ENCODE results near the gene ABCG1. TPM values are rescaled to one million over a fixed set of nuclear protein-coding genes. Genes with fewer than 3 reads are reported as not detected.

Gene ABCG1
- total RNA-seq, 4 donors from 2014 or later, result 33.0 to 68.5 (median 40.8) TPM

- DNase-seq, result no peak
- peaks cover 0 to 5% (median 0%) of the 10 kb centered on the region in 3 donors for H3K36me3 ChIP-seq
- H3K4me1 ChIP-seq, result peaks cover 30 to 68% (median 48%) of the 10 kb centered on the region in 4 donors
- TF ChIP-seq CTCF (IDR thresholded peaks at IDR 0.05) (no peak), POLR2A (IDR thresholded peaks at IDR 0.05) (no peak)
- no peak overlapping the region for H3K4me3 ChIP-seq
- H3K27ac ChIP-seq, result no peak overlapping the region
- H3K27me3 ChIP-seq, result no peaks in the 10 kb centered on the region
- H3K9me3 ChIP-seq, result no peaks in the 10 kb centered on the region
Observed at GRCh38 chr21:42230178-42230577, 11.2 kb downstream of the ABCG1 start.

- Histone ChIP-seq H3K9me3 (no peaks in the 10 kb centered on the region), H3K4me3 (no peak overlapping the region), H3K36me3 (peaks cover 0 to 3% (median 0%) of the 10 kb centered on the region in 3 donors), H3K4me1 (peaks cover 30 to 68% (median 51%) of the 10 kb centered on the region in 4 donors), H3K27me3 (no peaks in the 10 kb centered on the region), H3K27ac (no peak overlapping the region)
- TF ChIP-seq POLR2A (IDR thresholded peaks at IDR 0.05) (no peak), CTCF (IDR thresholded peaks at IDR 0.05) (no peak)
- DNase-seq, result no peak
Observed at GRCh38 chr21:42230636-42231035, 11.7 kb downstream of the ABCG1 start.

- no peak for DNase-seq
- H3K4me1 ChIP-seq, result peaks cover 28 to 70% (median 56%) of the 10 kb centered on the region in 4 donors
- no peaks in the 10 kb centered on the region for H3K9me3 ChIP-seq
- no peak overlapping the region for H3K4me3 ChIP-seq
- no peak for TF ChIP-seq CTCF (IDR thresholded peaks at IDR 0.05)
- no peak for TF ChIP-seq POLR2A (IDR thresholded peaks at IDR 0.05)
- H3K27me3 ChIP-seq, result no peaks in the 10 kb centered on the region
- H3K27ac ChIP-seq, result peak overlapping the region in 2 of 4 donors; percentile 82 to 88
- H3K36me3 ChIP-seq, result no peaks in the 10 kb centered on the region
Observed at GRCh38 chr21:42231756-42232155, 12.8 kb downstream of the ABCG1 start.

GRCh38 chr21:42232176-42232825, 13.4 kb downstream of the ABCG1 start:
- peaks cover 26 to 70% (median 58%) of the 10 kb centered on the region in 4 donors for H3K4me1 ChIP-seq
- peak overlapping the region in 3 of 4 donors; percentile 82 to 88 (median 86) for H3K27ac ChIP-seq
- TF ChIP-seq CTCF (IDR thresholded peaks at IDR 0.05) (no peak), POLR2A (IDR thresholded peaks at IDR 0.05) (no peak)
- peak in 2 of 3 donors; percentile 58 to 66 for DNase-seq
- no peak overlapping the region for H3K4me3 ChIP-seq
- H3K27me3 ChIP-seq, result no peaks in the 10 kb centered on the region
- no peaks in the 10 kb centered on the region for H3K36me3 ChIP-seq
- no peaks in the 10 kb centered on the region for H3K9me3 ChIP-seq

GRCh38 chr21:42233067-42233961, 14.4 kb downstream of the ABCG1 start:
- peak overlapping the region in 1 of 4 donors; percentile 16 for H3K4me3 ChIP-seq
- peaks cover 21 to 67% (median 51%) of the 10 kb centered on the region in 4 donors for H3K4me1 ChIP-seq
- peak; percentile 68 to 89 (median 86) for DNase-seq
- peak overlapping the region; percentile 79 to 88 (median 84) for H3K27ac ChIP-seq
- no peaks in the 10 kb centered on the region for H3K27me3 ChIP-seq
- no peaks in the 10 kb centered on the region for H3K36me3 ChIP-seq
- no peaks in the 10 kb centered on the region for H3K9me3 ChIP-seq
- TF ChIP-seq POLR2A (IDR thresholded peaks at IDR 0.05) (no peak), CTCF (IDR thresholded peaks at IDR 0.05) (peak in 5 of 6 experiments; percentile 23 to 48 (median 45))

Data from Peyer's patch (tissue), 4 donors.